WTC11 (cell line): ENCODE measurements around the gene ZCCHC2. TPM values are rescaled to one million over a fixed set of nuclear protein-coding genes. Genes with fewer than 3 reads are reported as not detected.

ENCODE experiments used
- ATAC-seq: fragments of 200-7000 bp; cut with Tn5 transposase; 2 replicates; pipeline ENCODE4 v1.10.0; 2021; ENCODE audit warnings: mild to moderate bottlenecking, moderate library complexity
- CTCF ChIA-PET: fragments of 300-600 bp; sonication (Branson Sonifier 250); formaldehyde crosslinking; loops from one replicate; lab custom pipeline; 2021; ENCODE audit warnings: antibody characterized with exemption; lab: Charles Lee
- POLR2A ChIA-PET: fragments of 350-600 bp; sonication (Branson Sonifier 250); formaldehyde crosslinking; loops from one replicate; lab custom pipeline; 2021; ENCODE audit warnings: antibody characterized with exemption; lab: Charles Lee
- DNase-seq: peaks from one replicate; pipeline ENCODE4 v3.0.0; 2021; ENCODE audit warnings: low spot score
- H3K27ac Mint-ChIP-seq: 2 replicates; pipeline ENCODE4 v1.8.0; 2021; ENCODE audit warnings: mixed read lengths
- H3K27me3 Mint-ChIP-seq: 2 replicates; pipeline ENCODE4 v1.8.0; 2021; ENCODE audit warnings: low read depth, mild to moderate bottlenecking, moderate library complexity, mixed read lengths
- H3K36me3 Mint-ChIP-seq: 2 replicates; pipeline ENCODE4 v1.8.0; 2021; ENCODE audit warnings: mixed read lengths
- H3K4me1 Mint-ChIP-seq: 2 replicates; pipeline ENCODE4 v1.8.0; 2022; ENCODE audit warnings: mixed read lengths
- H3K4me3 Mint-ChIP-seq: 2 replicates; pipeline ENCODE4 v1.8.0; 2021; ENCODE audit warnings: mild to moderate bottlenecking, moderate library complexity, mixed read lengths
- H3K9me3 Mint-ChIP-seq: 2 replicates; pipeline ENCODE4 v1.8.0; 2021; ENCODE audit warnings: mixed read lengths
- CREM ChIP-seq: sonication (generic); formaldehyde crosslinking; IDR thresholded peaks from 2 replicates; pipeline ENCODE4 v1.8.1; 2022; ENCODE audit warnings: mild to moderate bottlenecking, missing genetic modification reagents, moderate library complexity
- ETV6 ChIP-seq: sonication (generic); formaldehyde crosslinking; IDR thresholded peaks from 2 replicates; pipeline ENCODE4 v1.8.1; 2022; ENCODE audit warnings: mild to moderate bottlenecking, missing genetic modification reagents
- GABPB1 ChIP-seq: sonication (generic); formaldehyde crosslinking; IDR thresholded peaks from 2 replicates; pipeline ENCODE4 v1.8.1; 2023; ENCODE audit warnings: mild to moderate bottlenecking, missing genetic modification reagents
- MLX ChIP-seq: sonication (generic); formaldehyde crosslinking; IDR thresholded peaks from 2 replicates; pipeline ENCODE4 v1.8.1; 2023; ENCODE audit warnings: mild to moderate bottlenecking, missing genetic modification reagents, moderate library complexity
- MYBL2 ChIP-seq: sonication (generic); formaldehyde crosslinking; IDR thresholded peaks from 2 replicates; pipeline ENCODE4 v1.8.1; 2023; ENCODE audit warnings: mild to moderate bottlenecking, moderate library complexity, missing genetic modification reagents
- NFE2L1 ChIP-seq: sonication (generic); formaldehyde crosslinking; IDR thresholded peaks from 2 replicates; pipeline ENCODE4 v1.8.1; 2023; ENCODE audit warnings: missing genetic modification reagents
- PRRX2 ChIP-seq: fragments of 250-450 bp; sonication (Bioruptor Pico); IDR thresholded peaks from 2 replicates; pipeline ENCODE4 v1.8.0; 2021; ENCODE audit warnings: mild to moderate bottlenecking
- RELA ChIP-seq: sonication (generic); formaldehyde crosslinking; IDR thresholded peaks from 2 replicates; pipeline ENCODE4 v1.8.1; 2022; ENCODE audit warnings: missing genetic modification reagents, mild to moderate bottlenecking, borderline replicate concordance
- SOX15 ChIP-seq: fragments of 250-450 bp; sonication (Bioruptor Pico); IDR thresholded peaks from 2 replicates; pipeline ENCODE4 v1.9.0; 2021; ENCODE audit warnings: mild to moderate bottlenecking
- SP1 ChIP-seq: sonication (generic); formaldehyde crosslinking; conservative IDR thresholded peaks from 2 replicates; pipeline ENCODE4 v1.8.1; 2022; ENCODE audit warnings: missing genetic modification reagents
- STAT6 ChIP-seq: sonication (generic); formaldehyde crosslinking; conservative IDR thresholded peaks from 2 replicates; pipeline ENCODE4 v1.8.1; 2023; ENCODE audit warnings: mild to moderate bottlenecking, low read depth, missing genetic modification reagents, moderate library complexity
- ZNF317 ChIP-seq: sonication (generic); formaldehyde crosslinking; IDR thresholded peaks from 2 replicates; pipeline ENCODE4 v1.8.1; 2023; ENCODE audit warnings: low read depth, mild to moderate bottlenecking, moderate library complexity, missing genetic modification reagents, borderline replicate concordance
- total RNA-seq: library from RNA; stranded (reverse); gene quantifications from 3 replicates; pipeline ENCODE4 v1.2.3, GENCODE V29; 2021
- TF ChIP-seq, protein P1 (sequence below): sonication (generic); formaldehyde crosslinking; IDR thresholded peaks from 2 replicates; pipeline ENCODE4 v1.8.1; 2023; ENCODE audit warnings: mild to moderate bottlenecking, missing genetic modification reagents, borderline replicate concordance
- TF ChIP-seq, protein P2 (sequence below): sonication (generic); formaldehyde crosslinking; IDR thresholded peaks from 2 replicates; pipeline ENCODE4 v1.8.1; 2023; ENCODE audit warnings: mild to moderate bottlenecking, missing genetic modification reagents, moderate library complexity
- TF ChIP-seq, protein P3 (sequence below): fragments of 250-450 bp; sonication (Bioruptor Pico); IDR thresholded peaks from 2 replicates; pipeline ENCODE4 v1.9.0; 2021; ENCODE audit warnings: mild to moderate bottlenecking

ZCCHC2 gene
- total RNA-seq, 1 experiment from 2014 or later: 18.8 TPM

- ChIA-PET POLR2A (no interaction called here), CTCF (no interaction called here)
- DNase-seq: no peak
- ATAC-seq: no peak
- H3K27me3 Mint-ChIP-seq: no peaks in the 10 kb centered on the region; the same call in 1 of the 2 replicates
- no peaks in the 10 kb centered on the region for H3K9me3 Mint-ChIP-seq
- H3K27ac Mint-ChIP-seq: no peak overlapping the region
- H3K36me3 Mint-ChIP-seq: no peaks in the 10 kb centered on the region
- H3K4me1 Mint-ChIP-seq: peaks cover 2% of the 10 kb centered on the region; the same call in 1 of the 2 replicates
- TF ChIP-seq RELA (CRISPR knock-in tag) (no peak), PRRX2 (no peak), SOX15 (CRISPR knock-in tag) (no peak), CREM (CRISPR knock-in tag) (no peak), MYBL2 (CRISPR knock-in tag) (no peak), MLX (CRISPR knock-in tag) (no peak), ZNF317 (CRISPR knock-in tag) (no peak), NFE2L1 (CRISPR knock-in tag) (no peak)
- TF ChIP-seq, protein P1, sequence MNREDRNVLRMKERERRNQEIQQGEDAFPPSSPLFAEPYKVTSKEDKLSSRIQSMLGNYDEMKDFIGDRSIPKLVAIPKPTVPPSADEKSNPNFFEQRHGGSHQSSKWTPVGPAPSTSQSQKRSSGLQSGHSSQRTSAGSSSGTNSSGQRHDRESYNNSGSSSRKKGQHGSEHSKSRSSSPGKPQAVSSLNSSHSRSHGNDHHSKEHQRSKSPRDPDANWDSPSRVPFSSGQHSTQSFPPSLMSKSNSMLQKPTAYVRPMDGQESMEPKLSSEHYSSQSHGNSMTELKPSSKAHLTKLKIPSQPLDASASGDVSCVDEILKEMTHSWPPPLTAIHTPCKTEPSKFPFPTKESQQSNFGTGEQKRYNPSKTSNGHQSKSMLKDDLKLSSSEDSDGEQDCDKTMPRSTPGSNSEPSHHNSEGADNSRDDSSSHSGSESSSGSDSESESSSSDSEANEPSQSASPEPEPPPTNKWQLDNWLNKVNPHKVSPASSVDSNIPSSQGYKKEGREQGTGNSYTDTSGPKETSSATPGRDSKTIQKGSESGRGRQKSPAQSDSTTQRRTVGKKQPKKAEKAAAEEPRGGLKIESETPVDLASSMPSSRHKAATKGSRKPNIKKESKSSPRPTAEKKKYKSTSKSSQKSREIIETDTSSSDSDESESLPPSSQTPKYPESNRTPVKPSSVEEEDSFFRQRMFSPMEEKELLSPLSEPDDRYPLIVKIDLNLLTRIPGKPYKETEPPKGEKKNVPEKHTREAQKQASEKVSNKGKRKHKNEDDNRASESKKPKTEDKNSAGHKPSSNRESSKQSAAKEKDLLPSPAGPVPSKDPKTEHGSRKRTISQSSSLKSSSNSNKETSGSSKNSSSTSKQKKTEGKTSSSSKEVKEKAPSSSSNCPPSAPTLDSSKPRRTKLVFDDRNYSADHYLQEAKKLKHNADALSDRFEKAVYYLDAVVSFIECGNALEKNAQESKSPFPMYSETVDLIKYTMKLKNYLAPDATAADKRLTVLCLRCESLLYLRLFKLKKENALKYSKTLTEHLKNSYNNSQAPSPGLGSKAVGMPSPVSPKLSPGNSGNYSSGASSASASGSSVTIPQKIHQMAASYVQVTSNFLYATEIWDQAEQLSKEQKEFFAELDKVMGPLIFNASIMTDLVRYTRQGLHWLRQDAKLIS: no peak
- TF ChIP-seq, protein P2, sequence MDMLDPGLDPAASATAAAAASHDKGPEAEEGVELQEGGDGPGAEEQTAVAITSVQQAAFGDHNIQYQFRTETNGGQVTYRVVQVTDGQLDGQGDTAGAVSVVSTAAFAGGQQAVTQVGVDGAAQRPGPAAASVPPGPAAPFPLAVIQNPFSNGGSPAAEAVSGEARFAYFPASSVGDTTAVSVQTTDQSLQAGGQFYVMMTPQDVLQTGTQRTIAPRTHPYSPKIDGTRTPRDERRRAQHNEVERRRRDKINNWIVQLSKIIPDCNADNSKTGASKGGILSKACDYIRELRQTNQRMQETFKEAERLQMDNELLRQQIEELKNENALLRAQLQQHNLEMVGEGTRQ (CRISPR knock-in tag): no peak
- TF ChIP-seq, protein P3, sequence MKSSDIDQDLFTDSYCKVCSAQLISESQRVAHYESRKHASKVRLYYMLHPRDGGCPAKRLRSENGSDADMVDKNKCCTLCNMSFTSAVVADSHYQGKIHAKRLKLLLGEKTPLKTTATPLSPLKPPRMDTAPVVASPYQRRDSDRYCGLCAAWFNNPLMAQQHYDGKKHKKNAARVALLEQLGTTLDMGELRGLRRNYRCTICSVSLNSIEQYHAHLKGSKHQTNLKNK (CRISPR knock-in tag): no peak
- no peak overlapping the region for H3K4me3 Mint-ChIP-seq
Measured at GRCh38 chr18:62500966-62501591, 21.7 kb upstream of the ZCCHC2 start.

DNA sequence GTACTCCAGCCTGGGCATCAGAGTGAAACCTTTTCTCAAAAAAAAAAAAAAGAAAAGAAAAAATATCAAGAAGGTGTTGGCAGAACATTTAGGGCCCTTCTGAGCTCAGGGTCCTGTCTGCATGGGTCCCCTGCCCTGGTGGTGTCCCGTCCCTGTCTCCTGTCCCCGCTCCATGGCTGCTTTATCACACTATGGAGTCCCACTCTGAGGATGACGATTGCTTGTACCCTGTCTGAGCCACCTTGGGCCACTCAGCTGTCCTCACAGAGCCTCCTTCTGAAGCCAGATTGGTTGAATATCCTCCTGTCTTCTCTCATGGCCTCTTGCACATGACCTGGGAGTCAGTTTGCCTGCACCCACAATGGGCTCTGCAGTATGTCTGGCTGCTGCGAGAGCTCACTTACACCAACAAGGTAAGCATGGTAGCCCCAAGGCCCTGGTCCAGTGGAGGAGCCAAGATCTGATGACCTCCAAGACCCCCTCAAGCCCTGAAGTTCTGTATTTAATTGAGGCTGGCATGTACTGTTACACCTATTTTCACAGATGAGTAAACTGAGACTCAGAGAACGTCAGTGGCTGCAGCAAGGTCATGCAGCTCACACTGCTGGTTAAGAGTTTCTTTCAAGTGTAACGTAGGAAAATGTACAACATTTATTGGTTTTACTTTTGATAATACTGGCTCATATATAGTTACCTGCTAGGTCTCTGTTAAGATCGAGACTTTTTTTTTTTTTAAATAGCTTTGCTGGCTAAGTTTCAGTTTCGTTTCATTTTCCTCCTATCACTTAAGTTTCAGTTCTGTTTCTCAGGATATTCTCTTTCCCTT is 16.9 kb upstream of the ZCCHC2 start:
- CTCF ChIA-PET: no interaction called here

More for the DNA sequence above, 16.9 kb upstream of the ZCCHC2 start:
- no peak overlapping the region for H3K27ac Mint-ChIP-seq
- no peak overlapping the region for H3K4me3 Mint-ChIP-seq
- POLR2A ChIA-PET: interaction anchor here (0.6 kb wide), 1 partner anchor 49 kb away, joined by 4 read pairs; no protein-coding TSS in a partner anchor
- no peaks in the 10 kb centered on the region for H3K27me3 Mint-ChIP-seq
- no peak for TF ChIP-seq STAT6 (CRISPR knock-in tag)
- no peak for TF ChIP-seq CREM (CRISPR knock-in tag)
- TF ChIP-seq MYBL2 (CRISPR knock-in tag): no peak
- no peak for TF ChIP-seq SP1 (CRISPR knock-in tag)
- TF ChIP-seq ETV6 (CRISPR knock-in tag): no peak
- TF ChIP-seq GABPB1 (CRISPR knock-in tag): no peak
- H3K4me1 Mint-ChIP-seq: 0 out of 2 replicates have a peak, but pooled peaks cover 2% of the 10 kb centered on the region
- no peak for ATAC-seq
- no peaks in the 10 kb centered on the region for H3K9me3 Mint-ChIP-seq
- H3K36me3 Mint-ChIP-seq: no peaks in the 10 kb centered on the region
- DNase-seq: no peak
